ENCODE measurements around the gene CXCR4. TPM values are rescaled to one million over a fixed set of nuclear protein-coding genes. Genes with fewer than 3 reads are reported as not detected.

Gene CXCR4
- total and polyA plus RNA-seq, 10 of the 15 experiments (the other 5 are each of a cell fraction or from before 2014, with no cell fraction given) = 31.1 to 749 (median 52.7) TPM

DNA sequence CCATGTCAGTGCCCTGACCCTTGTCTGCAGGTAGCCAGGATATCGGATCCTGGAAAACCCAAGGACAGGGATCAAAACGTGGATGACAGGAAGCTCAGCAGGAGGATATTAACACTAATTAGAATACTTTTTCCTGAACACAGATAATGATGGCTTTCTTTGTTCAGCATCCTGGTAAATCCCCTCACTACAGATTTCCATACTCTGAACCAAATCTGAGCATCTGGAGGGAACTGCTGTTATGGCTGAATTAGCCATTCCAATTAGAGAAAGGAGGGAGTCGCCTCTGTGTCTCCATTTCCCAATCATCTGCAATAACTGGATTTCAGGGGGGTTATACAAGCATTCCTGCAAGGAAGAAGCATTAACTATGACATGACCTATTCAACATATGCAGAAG, 24.4 kb downstream of the CXCR4 start (continued):
- TF ChIP-seq, protein P1, sequence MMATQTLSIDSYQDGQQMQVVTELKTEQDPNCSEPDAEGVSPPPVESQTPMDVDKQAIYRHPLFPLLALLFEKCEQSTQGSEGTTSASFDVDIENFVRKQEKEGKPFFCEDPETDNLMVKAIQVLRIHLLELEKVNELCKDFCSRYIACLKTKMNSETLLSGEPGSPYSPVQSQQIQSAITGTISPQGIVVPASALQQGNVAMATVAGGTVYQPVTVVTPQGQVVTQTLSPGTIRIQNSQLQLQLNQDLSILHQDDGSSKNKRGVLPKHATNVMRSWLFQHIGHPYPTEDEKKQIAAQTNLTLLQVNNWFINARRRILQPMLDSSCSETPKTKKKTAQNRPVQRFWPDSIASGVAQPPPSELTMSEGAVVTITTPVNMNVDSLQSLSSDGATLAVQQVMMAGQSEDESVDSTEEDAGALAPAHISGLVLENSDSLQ (IDR thresholded peaks at IDR 0.05) = no peak
- no peak for TF ChIP-seq HDAC6 (IDR thresholded peaks at IDR 0.05; ENCODE audit: unreplicated experiment)
- TF ChIP-seq, protein P2, sequence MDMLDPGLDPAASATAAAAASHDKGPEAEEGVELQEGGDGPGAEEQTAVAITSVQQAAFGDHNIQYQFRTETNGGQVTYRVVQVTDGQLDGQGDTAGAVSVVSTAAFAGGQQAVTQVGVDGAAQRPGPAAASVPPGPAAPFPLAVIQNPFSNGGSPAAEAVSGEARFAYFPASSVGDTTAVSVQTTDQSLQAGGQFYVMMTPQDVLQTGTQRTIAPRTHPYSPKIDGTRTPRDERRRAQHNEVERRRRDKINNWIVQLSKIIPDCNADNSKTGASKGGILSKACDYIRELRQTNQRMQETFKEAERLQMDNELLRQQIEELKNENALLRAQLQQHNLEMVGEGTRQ (IDR thresholded peaks at IDR 0.05; ENCODE audit: borderline replicate concordance, low read depth, low read length) = no peak

DNA sequence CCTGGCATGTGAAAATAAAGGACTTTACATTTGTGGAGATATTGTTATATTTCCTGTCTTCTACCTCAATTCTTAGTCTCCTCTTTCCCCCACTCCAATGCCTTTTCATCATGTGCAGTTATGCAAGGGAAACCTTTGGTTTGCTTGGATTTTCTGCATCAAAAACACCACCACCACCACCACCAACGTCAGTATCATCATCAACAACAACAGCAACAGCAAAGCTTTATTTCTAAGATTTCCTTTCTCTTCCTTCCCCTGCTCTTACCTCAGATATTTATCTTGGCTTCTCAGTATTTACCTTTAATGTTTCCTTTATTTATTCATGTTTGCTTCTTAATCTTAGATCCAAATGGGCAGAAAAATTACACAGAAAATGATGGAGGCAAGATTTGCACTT, 26.1 kb downstream of the CXCR4 start:
- H3K36me3 ChIP-seq (ENCODE audit: control insufficient read depth in 2 of 2, insufficient read depth in 2 of 2, low read length in 1 of 2) = no peaks in the 10 kb centered on the region
- H3K4me3 ChIP-seq = no peak overlapping the region
- RAD21 ChIA-PET (ENCODE audit: unreplicated experiment) = interaction anchor here (0.6 kb wide), 1 partner anchor 20 kb away, joined by 4 read pairs; no protein-coding TSS in a partner anchor
- no peaks in the 10 kb centered on the region for H4K20me1 ChIP-seq (ENCODE audit: control insufficient read depth, insufficient read depth)
- H2AFZ ChIP-seq (ENCODE audit: control insufficient read depth, low read depth, low read length) = no peak overlapping the region
- in situ Hi-C loops (cut with MboI) = no loop called here
- no TSS peak for BruUV-seq (replicated peaks)
- WGBS (ENCODE audit: insufficient coverage, insufficient replicate concordance, low lambda C conversion rate, missing lambda C conversion rate) = 0% methylated on average over 1 of the region's 1 CpG
- H3K9me3 ChIP-seq (replicated peaks; ENCODE audit: control insufficient read depth, insufficient read depth, low read length) = no peaks in the 10 kb centered on the region; the same call in 2 of the 3 replicates
- CTCF ChIA-PET = interaction anchor here (1.7 kb wide), 2 partner anchors 9 to 12 kb away, joined by 3 to 6 read pairs; no protein-coding TSS in a partner anchor
- H3K79me2 ChIP-seq (ENCODE audit: control insufficient read depth, insufficient read depth, low read length) = no peaks in the 10 kb centered on the region
- SMC1A ChIA-PET (ENCODE audit: uncharacterized antibody, unreplicated experiment) = interaction anchor here (1.3 to 4.4 kb wide), 4 partner anchors 12 to 45 kb away, joined by 3 to 34 read pairs (median 10); no protein-coding TSS in a partner anchor
- H3K4me2 ChIP-seq (ENCODE audit: control insufficient read depth, insufficient read depth) = no peak overlapping the region
- POLR2A ChIA-PET = interaction anchor here (1.1 to 1.6 kb wide), 3 partner anchors 19 to 35 kb away, joined by 3 to 6 read pairs (median 3); no protein-coding TSS in a partner anchor
- H3K27ac ChIP-seq (ENCODE audit: control insufficient read depth, insufficient read depth) = no peak overlapping the region
- H3K9ac ChIP-seq (ENCODE audit: control insufficient read depth, insufficient read depth, low read length) = no peak overlapping the region
- peaks cover 0 to 4% of the 10 kb centered on the region in 2 experiments; a peak in 1 of 4 replicates for H3K27me3 ChIP-seq (replicated peaks in 1 of 2; ENCODE audit: control insufficient read depth in 2 of 2, insufficient read depth in 2 of 2, low read length in 1 of 2)
- DNase-seq (ENCODE audit: low read depth, low spot score) = no peak
- intact Hi-C loops (cut with micrococcal nuclease; ENCODE audit: unreplicated experiment) = no loop called here
- no peak for ATAC-seq
- no peaks in the 10 kb centered on the region for H3K4me1 ChIP-seq (ENCODE audit: control insufficient read depth, insufficient read depth, low read length)
- FAIRE-seq = no peak
- no peak for TF ChIP-seq GATAD2B (conservative IDR thresholded peaks at IDR 0.05; ENCODE audit: low read depth)
- TF ChIP-seq STAT3 (IDR thresholded peaks at IDR 0.05; ENCODE audit: low read depth, low read length) = no peak
- TF ChIP-seq HDGF (IDR thresholded peaks at IDR 0.05) = no peak
- no peak for TF ChIP-seq SIX5 (IDR thresholded peaks at IDR 0.05; ENCODE audit: low read depth, low read length, severe bottlenecking)
- no peak for TF ChIP-seq BRCA1 (IDR thresholded peaks at IDR 0.05; ENCODE audit: low read depth, low read length)
- no peak for TF ChIP-seq BACH1 (IDR thresholded peaks at IDR 0.05; ENCODE audit: borderline replicate concordance)
- TF ChIP-seq SMARCA5 (IDR thresholded peaks at IDR 0.05) = no peak
- TF ChIP-seq, protein P3, sequence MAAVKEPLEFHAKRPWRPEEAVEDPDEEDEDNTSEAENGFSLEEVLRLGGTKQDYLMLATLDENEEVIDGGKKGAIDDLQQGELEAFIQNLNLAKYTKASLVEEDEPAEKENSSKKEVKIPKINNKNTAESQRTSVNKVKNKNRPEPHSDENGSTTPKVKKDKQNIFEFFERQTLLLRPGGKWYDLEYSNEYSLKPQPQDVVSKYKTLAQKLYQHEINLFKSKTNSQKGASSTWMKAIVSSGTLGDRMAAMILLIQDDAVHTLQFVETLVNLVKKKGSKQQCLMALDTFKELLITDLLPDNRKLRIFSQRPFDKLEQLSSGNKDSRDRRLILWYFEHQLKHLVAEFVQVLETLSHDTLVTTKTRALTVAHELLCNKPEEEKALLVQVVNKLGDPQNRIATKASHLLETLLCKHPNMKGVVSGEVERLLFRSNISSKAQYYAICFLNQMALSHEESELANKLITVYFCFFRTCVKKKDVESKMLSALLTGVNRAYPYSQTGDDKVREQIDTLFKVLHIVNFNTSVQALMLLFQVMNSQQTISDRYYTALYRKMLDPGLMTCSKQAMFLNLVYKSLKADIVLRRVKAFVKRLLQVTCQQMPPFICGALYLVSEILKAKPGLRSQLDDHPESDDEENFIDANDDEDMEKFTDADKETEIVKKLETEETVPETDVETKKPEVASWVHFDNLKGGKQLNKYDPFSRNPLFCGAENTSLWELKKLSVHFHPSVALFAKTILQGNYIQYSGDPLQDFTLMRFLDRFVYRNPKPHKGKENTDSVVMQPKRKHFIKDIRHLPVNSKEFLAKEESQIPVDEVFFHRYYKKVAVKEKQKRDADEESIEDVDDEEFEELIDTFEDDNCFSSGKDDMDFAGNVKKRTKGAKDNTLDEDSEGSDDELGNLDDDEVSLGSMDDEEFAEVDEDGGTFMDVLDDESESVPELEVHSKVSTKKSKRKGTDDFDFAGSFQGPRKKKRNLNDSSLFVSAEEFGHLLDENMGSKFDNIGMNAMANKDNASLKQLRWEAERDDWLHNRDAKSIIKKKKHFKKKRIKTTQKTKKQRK (IDR thresholded peaks at IDR 0.05; ENCODE audit: low read depth, low read length) = no peak
- no peak for TF ChIP-seq WRNIP1 (IDR thresholded peaks at IDR 0.05; ENCODE audit: borderline replicate concordance, low read depth, low read length)
- TF ChIP-seq STAT1 (conservative IDR thresholded peaks at IDR 0.05) = no peak
- no peak for TF ChIP-seq ETV6 (conservative IDR thresholded peaks at IDR 0.05 in 1 of 2, IDR thresholded peaks at IDR 0.05 in 1 of 2; ENCODE audit: borderline replicate concordance in 1 of 2, low read depth in 1 of 2)
- TF ChIP-seq KDM1A (IDR thresholded peaks at IDR 0.05; ENCODE audit: borderline replicate concordance) = no peak

All from GM12878 (cell line).